DND-41 (cell line): ENCODE results near the gene TLCD2.
"Not testable (repeated sequence)": the region's sequence is repeated elsewhere in the genome, so short reads cannot be mapped to it uniquely, and the experiment has no call there.

Experiments used
- ATAC-seq: fragments of 200-7000 bp; cut with Tn5 transposase; 3 replicates; pipeline ENCODE4 v1.9.1; 2021; ENCODE audit warnings: low read depth; ENCODE audit not compliant: insufficient read depth
- DNase-seq: peaks from one replicate; pipeline ENCODE4 v3.0.0-alpha.2; 2020
- H2AFZ ChIP-seq: 2 replicates; pipeline ENCODE4 v1.6.0; 2012; ENCODE audit warnings: low read depth, low read length
- H3K27ac ChIP-seq: 2 replicates; pipeline ENCODE4 v1.5.1; 2012; ENCODE audit warnings: low read length, inconsistent platforms
- H3K27me3 ChIP-seq: fragments of 200-600 bp; sonication (generic); 2 replicates; pipeline ENCODE4 v1.6.0; 2012; ENCODE audit warnings: low read length, mild to moderate bottlenecking, inconsistent platforms; ENCODE audit not compliant: insufficient read depth, poor library complexity
- H3K36me3 ChIP-seq: 2 replicates; pipeline ENCODE4 v1.5.1; 2012; ENCODE audit warnings: low read length, inconsistent platforms; ENCODE audit not compliant: insufficient read depth
- H3K4me1 ChIP-seq: 2 replicates; pipeline ENCODE4 v1.5.1; 2012; ENCODE audit warnings: mild to moderate bottlenecking, low read length; ENCODE audit not compliant: insufficient read depth
- H3K4me2 ChIP-seq: 2 replicates; pipeline ENCODE4 v1.6.0; 2012; ENCODE audit warnings: mild to moderate bottlenecking, moderate library complexity, low read length, inconsistent platforms; ENCODE audit not compliant: insufficient read depth
- H3K4me3 ChIP-seq, 2 experiments: fragments of 200-600 bp in 1 of 2; shearing (Covaris generic) in 1 of 2; 2 replicates each; pipeline ENCODE4 v1.5.1; 2012 to 2016; ENCODE audit warnings: inconsistent platforms in 2 of 2, low read length in 2 of 2, mild to moderate bottlenecking in 2 of 2, low read depth in 1 of 2, moderate library complexity in 1 of 2
- H3K79me2 ChIP-seq: 2 replicates; pipeline ENCODE4 v1.6.0; 2012; ENCODE audit warnings: low read length, inconsistent platforms; ENCODE audit not compliant: insufficient read depth
- H3K9ac ChIP-seq: 2 replicates; pipeline ENCODE4 v1.6.0; 2012; ENCODE audit warnings: low read depth, mild to moderate bottlenecking, inconsistent platforms, low read length, moderate library complexity
- H3K9me3 ChIP-seq: 2 replicates; pipeline ENCODE4 v1.5.1; 2012; ENCODE audit warnings: low read length, moderate library complexity, mild to moderate bottlenecking, inconsistent platforms; ENCODE audit not compliant: insufficient read depth, severe bottlenecking
- H4K20me1 ChIP-seq: 2 replicates; pipeline ENCODE4 v1.6.0; 2012; ENCODE audit warnings: low read length; ENCODE audit not compliant: insufficient read depth
- CTCF ChIP-seq: IDR thresholded peaks from 2 replicates; pipeline ENCODE4 v1.5.1; 2012; ENCODE audit warnings: borderline replicate concordance, low read length, moderate library complexity, mild to moderate bottlenecking; ENCODE audit not compliant: poor library complexity, severe bottlenecking; ENCODE audit errors: extremely low read depth
- EZH2 ChIP-seq: IDR thresholded peaks from 3 replicates; pipeline ENCODE4 v1.6.1; 2012; ENCODE audit warnings: borderline replicate concordance, low read depth, mild to moderate bottlenecking, moderate library complexity, low read length, inconsistent platforms; ENCODE audit not compliant: severe bottlenecking

Gene TLCD2

GRCh38 chr17:1710807-1711553, 803 bp upstream of the TLCD2 start:
- Histone ChIP-seq H3K9ac (no peak overlapping the region), H3K9me3 (no peaks in the 10 kb centered on the region), H3K4me3 (no peak overlapping the region), H3K79me2 (no peaks in the 10 kb centered on the region), H3K27me3 (no peaks in the 10 kb centered on the region), H3K36me3 (no peaks in the 10 kb centered on the region), H2AFZ (no peak overlapping the region), H3K27ac (no peak overlapping the region), H3K4me1 (peaks cover 8% of the 10 kb centered on the region), H3K4me2 (no peak overlapping the region), H4K20me1 (0 out of 2 replicates have a peak, but pooled peaks cover 4% of the 10 kb centered on the region)
- no peak for TF ChIP-seq EZH2
- TF ChIP-seq CTCF = no peak
- DNase-seq (no peak), ATAC-seq (no peak)

GRCh38 chr17:1709403-1709951, 700 bp downstream of the TLCD2 start:
- Histone ChIP-seq H3K27me3 (peaks cover 5% of the 10 kb centered on the region), H3K27ac (no peak overlapping the region), H3K36me3 (no peaks in the 10 kb centered on the region), H2AFZ (no peak overlapping the region), H3K4me2 (no peak overlapping the region), H4K20me1 (no peaks in the 10 kb centered on the region), H3K79me2 (no peaks in the 10 kb centered on the region), H3K4me3 (no peak overlapping the region), H3K9me3 (no peaks in the 10 kb centered on the region), H3K9ac (no peak overlapping the region), H3K4me1 (no peaks in the 10 kb centered on the region)
- no peak for TF ChIP-seq EZH2
- no peak for TF ChIP-seq CTCF
- ATAC-seq = no peak
- DNase-seq = no peak

GRCh38 chr17:1708791-1709346, 1.3 kb downstream of the TLCD2 start:
- not testable (repeated sequence) for H4K20me1 ChIP-seq, H3K4me3 ChIP-seq, H3K79me2 ChIP-seq, H3K4me2 ChIP-seq, H3K27me3 ChIP-seq, ATAC-seq, H3K4me1 ChIP-seq, DNase-seq, H3K9me3 ChIP-seq, H3K36me3 ChIP-seq, H3K9ac ChIP-seq, H3K27ac ChIP-seq, H2AFZ ChIP-seq

- Histone ChIP-seq H3K79me2 (no peaks in the 10 kb centered on the region), H3K4me3 (no peak overlapping the region), H3K4me2 (no peak overlapping the region), H3K4me1 (no peaks in the 10 kb centered on the region), H3K27me3 (peaks cover 5% of the 10 kb centered on the region), H4K20me1 (no peaks in the 10 kb centered on the region), H3K36me3 (no peaks in the 10 kb centered on the region), H3K27ac (no peak overlapping the region), H3K9me3 (no peaks in the 10 kb centered on the region), H3K9ac (no peak overlapping the region), H2AFZ (no peak overlapping the region)
- ATAC-seq = no peak
- DNase-seq = no peak
- TF ChIP-seq CTCF (no peak), EZH2 (no peak)
These were observed 3.1 kb downstream of the TLCD2 start for GRCh38 chr17:1707107-1707506.
